NCI-H446 treated with DMSO at 0.1 percent for 48 hours (cell line): ENCODE measurements around the gene SEMA3A.
"Not testable (repeated sequence)": the region's sequence is repeated elsewhere in the genome, so short reads cannot be mapped to it uniquely, and the experiment has no call there.

ENCODE experiments used
- DNase-seq: peaks from one replicate; lab custom pipeline; 2025; lab: John Stamatoyannopoulos, UW

Gene SEMA3A

GRCh38 chr7:84154991-84155781 lies 39.4 kb downstream of the SEMA3A start:
- DNase-seq, result no peak

- DNase-seq, result no peak
These were observed 41.6 kb downstream of the SEMA3A start for GRCh38 chr7:84152995-84153394.

DNA sequence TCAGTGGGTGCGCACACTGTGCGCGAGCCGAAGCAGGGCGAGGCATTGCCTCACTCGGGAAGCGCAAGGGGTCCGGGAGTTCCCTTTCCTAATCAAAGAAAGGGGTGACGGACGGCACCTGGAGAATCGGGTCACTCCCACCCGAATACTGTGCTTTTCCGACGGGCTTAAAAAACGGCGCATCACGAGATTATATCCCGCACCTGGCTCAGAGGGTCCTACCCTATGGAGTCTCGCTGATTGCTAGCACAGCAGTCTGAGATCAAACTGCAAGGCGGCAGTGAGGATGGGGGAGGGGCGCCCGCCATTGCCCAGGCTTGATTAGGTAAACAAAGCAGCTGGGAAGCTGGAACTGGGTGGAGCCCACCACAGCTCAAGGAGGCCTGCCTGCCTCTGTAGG lies 44.2 kb downstream of the SEMA3A start:
- not testable (repeated sequence) for DNase-seq

DNA sequence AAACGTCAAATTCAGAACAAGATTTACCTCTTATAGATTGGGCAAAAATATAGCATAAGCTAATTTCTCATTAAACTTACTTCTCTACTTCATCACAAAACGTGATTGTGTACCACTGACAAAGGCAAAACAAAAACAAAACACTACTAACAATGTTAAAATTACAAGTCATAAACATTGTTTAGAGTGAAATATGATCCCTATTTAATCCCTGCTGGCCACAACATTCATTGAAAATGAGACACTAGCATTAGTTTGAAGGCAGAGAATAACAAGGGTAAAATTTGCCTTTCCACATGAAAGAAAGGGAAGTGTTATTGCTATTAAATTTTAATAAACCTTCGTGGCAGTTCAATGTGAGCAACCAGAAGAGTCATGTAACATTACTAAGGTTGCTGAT lies 45.0 kb downstream of the SEMA3A start:
- no peak for DNase-seq

DNA sequence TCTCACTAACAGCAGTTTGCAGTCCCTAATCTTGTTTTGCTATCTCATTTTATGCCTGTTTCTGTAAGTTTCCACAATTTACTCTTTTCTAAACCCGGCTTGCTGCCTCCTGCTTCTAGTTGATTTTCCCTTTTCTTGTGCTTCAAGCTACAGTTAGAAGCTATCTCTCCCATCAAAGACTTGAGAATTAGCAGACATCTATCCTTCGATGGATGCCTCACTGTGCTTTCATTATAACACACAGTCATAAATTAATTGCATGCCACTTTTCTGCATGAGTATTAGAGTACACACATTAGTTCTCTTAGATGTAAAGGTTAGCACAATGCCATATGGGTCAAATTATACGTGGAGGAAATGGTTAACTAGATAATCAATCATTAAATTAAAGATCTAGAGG lies 48.7 kb downstream of the SEMA3A start:
- DNase-seq, result no peak

GRCh38 chr7:84144935-84145334 lies 49.7 kb downstream of the SEMA3A start:
- no peak for DNase-seq

DNA sequence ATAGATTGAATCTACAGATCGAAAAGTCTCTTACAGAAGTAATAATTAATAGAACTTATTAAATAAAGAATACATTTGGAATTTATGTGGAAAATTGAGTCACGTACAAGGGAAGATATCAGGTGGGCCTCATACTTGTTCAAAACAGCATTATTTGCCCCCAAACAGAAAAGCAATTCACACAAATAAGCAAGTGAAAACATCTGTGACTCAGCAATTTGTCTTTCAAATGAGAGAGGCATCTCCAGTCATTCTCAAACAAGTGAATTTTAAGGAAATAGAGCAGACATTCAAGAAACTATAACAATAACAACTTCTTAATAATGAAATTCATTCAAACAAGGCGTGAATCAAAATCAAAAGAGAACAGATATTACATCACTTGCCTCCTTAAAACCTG lies 50.1 kb downstream of the SEMA3A start:
- DNase-seq, result no peak

GRCh38 chr7:84142726-84143125 lies 51.9 kb downstream of the SEMA3A start:
- DNase-seq, result no peak

DNA sequence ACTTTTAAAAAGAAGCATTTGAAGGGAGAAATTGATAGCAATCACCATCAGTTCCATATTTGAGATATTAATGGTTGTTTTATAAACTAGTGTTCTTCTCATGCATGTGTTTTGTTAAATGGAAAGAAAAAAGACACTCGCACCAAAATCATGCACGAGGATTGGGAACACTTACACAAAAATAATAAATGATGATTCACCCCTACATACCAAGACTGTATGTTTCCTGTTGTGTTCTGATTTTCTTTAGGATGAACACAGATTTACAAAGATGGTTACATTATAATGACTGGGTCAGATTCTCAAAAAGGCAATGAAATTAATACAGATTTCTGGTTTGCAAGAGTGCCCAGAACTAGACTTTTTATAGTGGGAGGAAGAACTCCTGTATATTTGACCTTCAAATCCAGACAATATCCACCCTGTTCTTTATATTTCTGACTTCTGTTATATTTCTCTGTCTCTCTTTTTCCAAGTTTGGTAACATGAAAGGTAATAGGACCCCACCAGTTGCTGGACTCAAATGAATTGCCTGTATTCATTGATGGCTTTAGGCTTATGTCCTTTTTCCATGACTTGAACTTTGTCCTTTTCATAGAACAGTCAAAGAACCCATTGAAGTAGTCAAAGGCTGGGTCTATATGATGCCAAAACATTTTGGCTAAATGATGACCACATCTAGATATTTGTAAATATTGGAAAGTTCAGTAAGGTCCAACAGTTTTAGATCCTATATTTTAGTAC lies 54.4 kb downstream of the SEMA3A start:
- DNase-seq, result no peak

DNA sequence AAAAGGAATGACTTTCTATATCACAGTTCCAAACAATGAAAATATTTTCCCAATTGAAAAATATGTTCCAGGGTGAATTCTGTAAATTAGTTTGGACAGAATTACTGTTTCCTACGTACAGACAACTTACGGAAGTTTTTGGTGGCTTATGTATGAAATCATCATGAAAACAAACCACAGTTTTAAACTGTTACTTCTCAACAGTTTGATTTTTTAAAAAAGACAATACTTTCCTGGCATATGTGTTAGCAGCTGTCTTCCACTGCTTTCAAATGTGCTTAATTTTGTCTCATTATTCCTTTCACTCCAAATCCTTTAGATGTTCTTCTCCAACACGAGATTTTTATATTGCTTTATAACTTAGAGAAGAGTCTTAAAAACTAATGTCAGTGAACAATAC lies 56.2 kb downstream of the SEMA3A start:
- DNase-seq, result no peak

GRCh38 chr7:84137812-84138211 lies 56.8 kb downstream of the SEMA3A start:
- DNase-seq, result no peak

- DNase-seq, result no peak
These were observed 57.8 kb downstream of the SEMA3A start for GRCh38 chr7:84136809-84137208.

- DNase-seq, result no peak
These were observed 58.3 kb downstream of the SEMA3A start for GRCh38 chr7:84136336-84136735.

DNA sequence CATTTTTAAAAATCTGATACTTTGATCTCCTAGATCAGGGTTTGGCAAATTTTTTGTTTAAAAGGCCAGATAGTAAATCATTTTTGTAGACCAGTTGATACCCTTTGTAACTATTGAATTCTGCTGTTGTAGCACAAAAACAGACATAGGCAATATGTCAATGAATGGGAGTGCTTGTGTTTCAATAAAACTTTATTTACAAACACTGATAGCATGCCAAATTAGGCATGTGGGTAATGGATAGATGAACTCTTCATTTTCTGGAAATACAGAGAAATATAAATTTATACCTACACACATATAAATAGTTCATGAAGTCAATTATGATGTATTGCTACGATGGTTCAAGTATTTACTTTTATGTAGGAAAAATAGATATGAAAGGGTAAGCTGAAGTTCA lies 60.4 kb downstream of the SEMA3A start:
- no peak for DNase-seq

GRCh38 chr7:84125654-84126053 lies 68.9 kb downstream of the SEMA3A start:
- no peak for DNase-seq

GRCh38 chr7:84123965-84124547 lies 70.5 kb downstream of the SEMA3A start:
- DNase-seq, result no peak

DNA sequence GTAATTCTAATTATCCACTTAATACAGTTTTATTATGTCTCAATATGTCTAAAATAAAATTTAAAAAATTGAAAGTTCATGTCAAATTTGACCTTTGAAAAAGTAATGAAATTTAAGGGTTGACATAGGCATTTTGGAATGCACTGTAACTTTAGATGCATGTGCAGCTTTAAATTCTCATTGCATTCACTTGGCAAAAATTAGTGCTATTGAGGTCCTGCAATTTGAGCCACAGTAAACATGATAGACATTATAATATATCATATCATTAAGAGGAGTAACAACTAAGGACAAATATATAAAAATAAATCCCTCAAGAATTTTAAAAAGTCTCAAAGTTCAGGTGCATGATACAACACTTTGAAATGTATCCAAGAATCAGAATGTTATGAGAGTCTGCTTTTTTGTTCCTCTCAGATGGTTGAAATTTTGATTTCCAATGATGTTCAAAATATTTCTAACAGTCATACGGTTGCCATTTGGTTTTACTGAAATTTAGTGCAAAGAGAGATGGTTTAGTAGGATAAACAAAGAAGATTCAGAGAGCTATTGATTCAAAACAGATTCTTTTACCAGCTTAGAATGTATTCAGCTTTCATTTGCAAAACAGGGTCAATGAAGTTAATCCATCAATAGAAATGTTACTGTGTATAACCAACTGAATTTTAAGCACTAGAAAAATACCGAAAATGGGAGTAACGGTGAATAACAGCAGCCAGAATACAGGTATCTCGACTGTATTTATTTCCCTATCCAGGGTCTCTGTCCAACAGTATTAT lies 71.8 kb downstream of the SEMA3A start:
- DNase-seq, result no peak

- no peak for DNase-seq
These were observed 77.3 kb downstream of the SEMA3A start for GRCh38 chr7:84117304-84117703.

- no peak for DNase-seq
These were observed 80.4 kb downstream of the SEMA3A start for GRCh38 chr7:84113906-84114850.

DNA sequence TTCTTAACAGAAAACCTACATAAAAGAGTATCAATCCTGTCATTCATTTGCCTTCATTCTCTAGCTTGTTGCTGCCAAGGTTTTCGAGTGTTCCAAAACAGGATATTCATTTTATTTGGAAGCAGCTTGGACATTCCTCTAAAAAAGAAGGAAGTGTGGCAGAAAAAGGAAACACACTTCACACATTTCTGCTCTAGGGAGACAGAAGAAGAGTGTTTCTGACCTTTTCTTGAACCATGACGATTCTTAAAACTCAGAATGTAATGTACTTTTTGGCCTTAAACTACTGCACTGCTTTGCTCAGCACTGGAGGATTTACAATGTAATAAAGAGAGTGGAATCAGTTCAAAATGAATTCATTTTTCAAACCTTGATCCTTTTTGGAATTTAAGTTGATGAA lies 81.3 kb downstream of the SEMA3A start:
- DNase-seq, result peak; percentile 37

GRCh38 chr7:84112771-84113170 lies 81.8 kb downstream of the SEMA3A start:
- DNase-seq, result peak; percentile 61
